ENCODE measurements around the gene CACNA2D3.
A peak's percentile ranks its signal among the peaks of the same experiment; 100 is the strongest.

The CACNA2D3 gene

DNA sequence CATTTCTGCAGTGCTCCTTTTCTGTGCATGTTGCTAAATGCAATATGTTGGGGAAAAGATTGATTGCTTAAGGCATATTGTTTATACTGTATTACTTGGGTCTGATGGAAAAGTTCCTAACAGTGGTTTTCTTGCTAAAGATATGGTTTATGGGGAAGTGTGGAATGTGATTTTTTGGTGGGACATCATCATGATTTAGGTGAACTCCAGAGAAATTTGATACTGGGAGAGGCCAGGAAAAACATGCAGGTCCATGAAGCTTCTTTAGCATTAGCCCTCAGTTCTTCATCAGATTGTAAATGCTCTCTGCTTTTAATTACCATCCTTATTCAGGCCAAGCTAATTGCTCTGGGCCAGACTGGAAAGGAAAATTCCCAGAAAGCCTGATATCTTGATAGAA is 658.0 kb downstream of the CACNA2D3 start:
- DNase-seq, result no peak

DNA sequence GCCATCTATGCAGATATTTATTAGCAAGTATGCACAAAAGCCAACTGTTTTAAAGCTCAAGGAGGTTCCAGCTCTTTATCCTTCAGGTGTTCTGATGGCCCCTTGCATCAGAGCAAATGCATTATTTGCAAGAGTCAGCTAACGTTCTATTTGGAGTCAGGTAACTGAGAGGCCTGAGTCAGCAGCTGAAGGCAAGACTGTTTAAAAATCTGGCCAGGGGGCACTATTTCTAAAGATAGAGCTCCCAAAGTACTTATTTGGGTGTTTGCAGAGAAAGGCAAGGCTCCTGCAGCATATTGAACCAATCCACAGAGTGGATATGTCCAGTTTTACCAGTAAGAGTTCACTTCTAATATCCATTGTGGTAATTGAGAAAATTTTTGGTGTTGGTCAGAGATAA is 659.4 kb downstream of the CACNA2D3 start:
- no peak for DNase-seq

DNA sequence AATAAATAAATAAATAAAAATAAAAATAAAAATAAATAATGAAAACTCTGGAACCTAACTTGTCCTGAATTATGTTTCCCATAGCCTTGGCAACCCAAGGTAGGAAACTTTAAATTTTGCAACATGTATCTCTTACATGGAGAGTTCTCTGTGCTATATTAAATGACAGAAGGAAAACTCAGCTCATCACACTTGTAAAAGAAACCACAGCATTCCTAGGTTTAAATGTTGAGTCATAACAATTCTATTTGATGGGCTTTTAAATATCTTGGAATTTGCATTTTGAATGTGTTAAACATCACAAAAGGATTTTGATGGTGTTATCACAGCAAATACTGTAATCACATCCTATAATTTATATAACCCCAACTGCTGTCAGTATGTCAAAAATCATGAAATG is 661.3 kb downstream of the CACNA2D3 start:
- DNase-seq, result no peak

DNA sequence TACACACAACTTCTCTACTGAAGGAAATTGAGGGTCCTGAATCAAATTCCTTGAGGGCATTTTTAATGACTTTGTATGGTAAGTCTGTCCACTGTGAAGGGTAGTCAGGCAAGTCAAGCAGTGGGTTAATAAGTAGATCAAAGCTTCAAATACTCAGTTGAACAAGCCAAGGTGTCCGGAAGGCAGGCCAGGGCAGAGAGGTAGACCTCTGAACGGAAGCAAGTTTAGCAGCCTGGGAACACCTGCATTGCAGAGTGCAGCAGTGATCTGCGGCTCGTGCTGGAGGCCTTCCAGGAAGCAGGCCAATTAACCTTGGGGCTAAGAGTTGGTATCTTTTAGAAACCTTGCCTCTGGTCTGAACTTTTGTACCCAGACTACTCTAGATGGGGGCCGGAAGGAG is 661.7 kb downstream of the CACNA2D3 start:
- no peak for DNase-seq

DNA sequence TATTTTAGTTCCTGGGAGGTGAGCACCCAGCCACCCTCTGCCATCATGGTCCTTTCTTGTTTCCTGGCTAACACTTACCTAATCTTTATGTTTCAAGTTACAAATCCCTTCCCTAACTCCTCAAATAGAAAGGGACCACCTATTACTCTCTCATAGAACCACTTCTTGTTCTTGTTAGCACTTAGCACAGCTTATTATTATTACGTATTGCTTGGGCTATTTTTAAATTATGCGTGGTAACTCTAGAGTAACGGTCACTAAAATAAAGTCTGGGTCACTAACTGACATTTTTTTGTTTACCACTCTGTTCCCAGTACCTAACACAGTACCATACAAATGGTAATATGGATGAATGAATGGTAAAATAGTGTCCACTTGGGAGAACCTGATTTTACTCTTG is 663.6 kb downstream of the CACNA2D3 start:
- DNase-seq, result no peak

DNA sequence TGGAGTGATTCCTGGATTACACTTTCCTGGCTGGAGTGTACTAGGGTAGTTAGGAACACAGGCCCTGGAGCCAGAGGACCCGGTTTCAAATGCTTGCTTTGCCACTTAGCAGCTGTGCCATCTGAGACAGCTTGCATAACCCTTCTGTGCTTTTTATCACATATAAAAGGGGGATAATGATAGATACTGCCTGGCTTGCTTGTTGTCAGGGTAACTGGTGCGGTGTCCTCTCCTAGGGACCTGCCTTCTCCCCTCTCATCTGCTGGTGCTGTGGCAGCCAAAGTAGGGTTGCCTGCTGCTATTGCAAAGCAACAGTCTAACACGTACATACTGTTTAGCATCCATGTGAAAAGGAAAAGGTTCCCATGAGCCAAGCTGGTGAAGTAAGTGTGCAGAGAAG is 667.7 kb downstream of the CACNA2D3 start:
- no peak for DNase-seq

DNA sequence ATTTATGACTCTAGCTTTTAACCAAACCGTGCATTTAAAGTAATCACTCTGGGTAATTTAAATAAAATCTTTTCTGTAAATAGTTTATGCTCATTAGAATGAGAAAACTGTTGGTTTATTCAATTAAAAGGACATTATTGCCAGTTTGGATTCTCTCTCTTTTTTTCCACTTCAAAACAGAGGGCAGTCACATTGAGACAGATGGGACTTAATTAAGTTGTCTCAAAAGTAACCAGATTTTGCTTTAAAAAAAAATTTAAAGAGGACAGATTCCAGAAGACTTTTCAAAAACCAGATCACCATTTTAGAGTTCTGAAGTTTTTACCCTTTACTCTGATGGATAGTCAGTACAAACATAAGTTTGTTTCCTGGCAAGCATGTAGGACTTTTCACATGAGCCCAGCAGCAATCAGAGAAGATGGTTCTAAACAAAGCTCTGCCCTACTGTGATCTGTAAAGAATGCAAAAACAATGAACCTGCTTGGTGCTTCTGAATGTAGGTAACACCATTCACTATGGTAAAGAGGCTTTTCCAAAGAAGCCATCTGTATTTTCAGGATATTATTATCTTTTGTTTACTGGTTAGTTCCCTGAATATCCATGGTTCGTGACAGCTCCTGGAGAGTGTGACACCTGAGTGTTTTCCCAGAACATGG is 669.3 kb downstream of the CACNA2D3 start:
- no peak for DNase-seq

DNA sequence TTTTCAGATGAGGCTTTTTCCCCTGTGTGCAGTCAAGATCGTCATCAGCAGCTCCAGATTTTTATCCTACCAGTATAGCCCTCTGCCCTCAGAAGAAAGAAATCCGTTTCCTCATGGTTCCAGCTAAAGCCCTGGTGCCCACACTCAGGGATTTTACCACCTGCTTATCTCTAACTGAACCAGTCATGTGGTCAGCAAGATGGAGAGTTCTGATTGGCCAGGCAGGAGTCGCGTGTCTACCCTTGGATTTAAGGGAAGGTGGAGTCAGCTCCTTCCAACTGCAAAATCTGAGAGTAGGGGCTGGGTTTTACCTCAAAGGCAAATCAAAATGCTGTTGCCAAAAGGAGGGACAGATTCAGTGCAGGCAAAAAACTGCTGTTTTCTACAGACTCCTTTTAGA is 670.2 kb downstream of the CACNA2D3 start:
- DNase-seq, result no peak

DNA sequence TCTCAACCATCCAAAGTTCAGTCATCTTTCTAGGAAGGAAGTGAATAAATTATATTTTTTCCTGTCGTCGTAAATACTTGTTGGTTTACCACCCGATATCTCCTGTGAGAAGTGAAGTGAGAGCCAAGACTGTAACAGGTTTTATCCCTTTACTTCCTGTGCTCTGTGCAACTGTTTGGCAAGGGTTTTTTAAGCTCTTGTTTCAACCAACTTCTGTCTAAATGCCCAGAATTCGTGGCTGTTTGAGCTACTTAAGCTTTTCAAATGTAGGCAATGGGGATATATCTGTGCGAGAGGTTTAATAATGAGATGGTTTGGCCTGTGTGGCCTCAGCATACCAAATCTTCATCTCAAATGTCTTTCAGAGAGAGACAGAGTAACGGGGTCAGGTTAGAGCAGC is 670.8 kb downstream of the CACNA2D3 start:
- DNase-seq, result no peak

DNA sequence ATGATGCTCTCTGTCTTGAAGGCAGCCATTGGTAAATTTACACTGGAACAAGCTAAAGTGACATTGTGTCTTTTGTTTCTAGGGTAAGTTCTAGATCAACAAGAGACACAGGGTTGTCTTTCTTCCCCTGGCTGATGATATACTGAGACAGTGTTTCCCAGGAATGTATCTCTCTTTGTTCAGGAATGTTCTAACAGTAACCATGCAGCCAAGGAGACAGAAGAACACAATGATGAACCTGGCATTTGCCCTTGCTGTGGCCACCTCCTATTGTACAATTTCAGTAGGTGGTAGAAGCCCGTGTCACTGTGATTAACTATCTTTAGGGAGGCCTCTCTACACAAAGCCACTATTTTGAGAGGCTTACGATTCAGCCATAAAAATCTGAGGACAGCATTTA is 674.8 kb downstream of the CACNA2D3 start:
- no peak for DNase-seq

DNA sequence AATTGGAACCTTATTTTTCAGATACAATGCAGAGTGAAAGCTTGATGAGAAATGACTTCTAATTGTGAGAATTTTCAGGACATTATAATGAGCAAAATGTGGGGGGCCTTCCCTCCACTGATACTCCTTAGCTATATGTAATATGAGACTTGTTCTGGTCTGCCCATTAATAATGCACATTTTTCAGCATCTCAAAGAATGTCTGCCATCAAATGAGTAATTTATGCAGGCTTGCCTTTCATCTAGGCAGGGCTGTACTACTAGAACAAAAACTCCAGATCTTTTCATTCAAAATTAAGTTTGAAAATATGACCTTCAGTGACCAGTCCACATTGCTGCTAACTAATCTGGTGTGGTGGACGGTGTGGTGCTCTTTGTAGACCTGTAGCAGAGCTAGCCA is 678.1 kb downstream of the CACNA2D3 start:
- no peak for DNase-seq

DNA sequence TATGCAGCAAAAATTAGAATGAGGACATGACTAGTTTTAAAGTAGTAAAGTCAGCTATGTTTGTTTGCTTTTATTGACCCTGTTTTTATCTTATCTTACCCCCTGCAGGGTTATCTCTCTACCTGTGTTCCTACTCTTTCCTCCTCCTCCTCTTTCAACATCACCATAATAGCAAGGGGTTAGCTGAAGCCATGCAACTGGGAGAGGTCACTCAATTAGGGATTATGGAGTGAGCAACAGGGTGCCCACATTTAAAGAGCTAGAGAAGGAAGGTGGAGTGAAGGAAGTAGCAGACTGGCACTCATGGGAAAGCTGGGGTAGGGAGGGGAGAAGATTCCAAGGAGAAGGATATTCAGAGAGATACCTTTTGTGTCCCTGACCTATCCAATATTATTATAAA is 679.6 kb downstream of the CACNA2D3 start:
- no peak for DNase-seq

DNA sequence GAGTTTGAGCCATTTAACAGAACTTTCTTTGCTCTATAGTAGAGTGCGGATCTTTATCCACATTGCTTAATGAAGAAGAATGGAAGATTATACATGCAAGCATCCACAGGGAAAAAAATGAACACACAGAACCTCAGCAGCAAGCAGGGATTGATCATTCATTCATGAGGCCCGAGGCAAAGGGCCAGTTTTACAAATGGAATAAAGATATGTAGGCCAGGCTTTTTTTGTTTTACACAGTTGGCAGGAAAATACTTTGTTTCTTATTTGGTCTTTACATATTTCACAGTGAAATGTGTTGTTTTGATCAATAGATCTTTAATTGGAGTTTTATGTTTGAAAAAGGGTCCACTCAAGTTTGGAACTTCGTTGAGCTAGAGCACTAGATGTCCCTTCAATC is 688.0 kb downstream of the CACNA2D3 start:
- DNase-seq, result no peak

DNA sequence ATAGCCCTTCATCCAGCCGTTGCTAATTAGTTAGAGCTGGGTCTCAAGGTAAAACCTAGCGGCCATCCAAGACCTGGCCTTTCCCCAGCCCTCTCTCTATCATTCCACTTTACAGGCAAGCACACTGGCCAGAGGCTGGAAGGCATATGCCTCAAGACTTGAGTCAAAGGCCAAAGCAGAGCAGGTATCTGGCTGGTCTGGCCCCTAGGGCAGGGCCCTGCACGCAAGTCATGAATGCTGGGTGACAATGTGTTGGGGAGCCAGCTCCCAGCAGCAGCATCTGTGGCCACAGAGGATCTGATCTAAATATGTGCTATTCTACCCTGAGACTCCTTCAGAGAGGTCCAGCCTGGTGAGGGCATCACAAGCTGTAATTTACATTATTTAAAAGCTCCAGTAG is 691.9 kb downstream of the CACNA2D3 start:
- no peak for DNase-seq

DNA sequence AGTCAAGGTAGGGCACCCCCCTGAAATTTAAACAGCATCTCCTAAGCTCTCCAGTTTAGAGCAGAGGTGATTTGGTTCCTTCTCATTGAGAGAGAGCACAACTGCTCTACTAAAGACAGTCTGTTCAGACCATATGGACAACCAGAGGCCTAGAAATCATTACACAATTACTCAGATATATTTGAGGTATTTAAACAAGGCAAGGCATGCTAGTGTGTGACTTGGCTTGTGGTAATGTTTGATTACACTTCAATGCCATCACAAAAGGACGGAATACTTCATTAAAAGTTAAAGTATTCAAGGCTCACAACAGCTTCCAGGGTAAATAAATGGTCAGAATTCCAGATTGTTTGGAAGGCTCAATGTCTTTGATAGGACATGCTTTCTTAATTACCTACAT is 695.3 kb downstream of the CACNA2D3 start:
- DNase-seq, result no peak

DNA sequence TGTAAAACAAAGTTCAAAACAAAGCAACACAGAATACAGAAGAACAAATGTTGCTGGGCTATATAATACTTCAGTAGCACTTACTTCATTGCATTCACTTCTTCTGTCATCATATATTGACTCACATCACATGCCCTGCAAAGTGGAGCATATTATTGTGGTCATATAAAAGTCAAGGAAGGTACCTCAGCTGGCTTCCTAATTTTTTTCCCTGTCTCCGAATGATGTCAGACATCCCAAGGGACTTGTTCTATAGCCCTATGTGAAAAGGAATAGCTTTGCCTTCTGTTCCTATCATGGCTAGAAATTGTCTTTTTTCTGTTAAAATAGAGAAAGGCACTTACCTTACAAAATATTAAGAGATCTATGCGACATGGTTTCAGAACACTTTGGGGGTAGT is 696.1 kb downstream of the CACNA2D3 start:
- DNase-seq, result no peak

DNA sequence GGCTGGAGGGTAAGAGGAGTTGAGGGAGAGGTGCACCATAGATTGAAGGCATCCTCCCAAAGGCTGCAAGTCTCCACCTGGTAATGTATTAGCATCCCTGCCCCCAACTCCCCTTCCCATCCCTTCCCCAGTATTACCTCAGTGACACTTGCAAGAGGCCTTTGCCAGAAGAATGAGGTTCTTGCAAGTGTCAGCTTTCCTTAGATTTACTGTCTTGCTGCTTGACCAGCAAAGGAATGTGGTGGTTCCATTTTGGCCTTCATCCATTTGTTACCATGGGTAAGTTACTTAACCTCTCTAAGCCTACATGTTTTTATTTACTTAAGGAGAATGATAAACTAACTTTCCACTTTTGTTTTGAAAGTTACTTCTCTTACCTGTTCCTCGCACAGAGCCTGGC is 696.6 kb downstream of the CACNA2D3 start:
- DNase-seq, result no peak

DNA sequence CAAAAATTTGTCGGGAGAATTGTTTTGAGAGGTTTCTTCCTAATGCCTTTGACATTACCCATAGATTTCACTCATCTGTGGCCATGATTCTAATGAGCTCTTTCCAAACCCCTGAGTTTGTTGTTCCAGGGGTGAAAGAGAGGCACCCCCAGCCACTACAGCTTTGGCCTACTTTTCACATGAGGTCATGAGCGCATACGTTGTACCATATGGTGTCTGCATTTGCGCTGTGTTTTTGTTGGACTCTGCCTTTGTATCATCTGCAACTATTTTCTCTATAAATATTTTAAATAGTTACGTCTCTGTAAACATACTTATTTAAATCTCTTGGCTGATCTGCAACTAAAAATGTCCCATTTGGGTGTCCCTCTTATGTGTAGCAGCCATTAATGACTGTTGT is 697.6 kb downstream of the CACNA2D3 start:
- no peak for DNase-seq

DNA sequence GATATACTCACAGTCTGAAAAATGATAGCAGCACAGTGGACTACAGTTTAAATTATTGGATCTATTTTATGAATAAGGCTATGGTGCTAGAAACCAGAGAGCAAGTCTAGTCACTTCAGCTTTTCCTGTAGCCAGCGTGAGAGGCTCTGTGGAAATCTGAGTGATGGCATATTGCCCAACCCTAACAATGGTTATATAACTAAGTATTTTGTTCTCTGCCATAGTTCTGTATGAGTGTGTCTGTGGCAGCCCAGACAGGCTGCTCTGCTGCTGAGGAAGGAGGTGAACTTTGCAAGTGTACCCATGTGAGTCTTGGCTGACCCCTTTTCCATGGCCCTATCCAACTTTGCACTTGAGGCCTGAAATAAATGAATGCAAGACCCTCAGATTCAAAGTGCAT is 699.9 kb downstream of the CACNA2D3 start:
- DNase-seq, result no peak

DNA sequence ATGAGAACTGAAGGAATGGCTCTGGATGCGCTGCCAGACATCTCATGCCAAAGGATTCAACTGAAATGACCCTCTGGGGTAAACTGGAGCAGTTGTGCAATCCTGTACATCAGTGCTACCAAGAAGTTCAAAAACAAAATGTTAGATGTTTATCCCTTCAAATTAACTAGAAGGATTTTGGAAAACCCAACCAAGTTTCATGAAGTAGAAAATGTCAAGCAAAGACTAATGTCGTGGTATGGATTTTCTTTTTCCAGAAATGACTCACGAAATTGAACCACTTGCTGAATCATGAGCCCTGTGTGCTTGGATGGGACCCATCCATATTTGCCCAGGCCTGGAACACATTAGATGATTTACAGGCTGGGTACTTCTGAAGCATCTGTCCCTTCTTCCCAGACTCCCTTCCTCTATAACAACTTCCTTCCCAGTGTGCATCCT is 703.9 kb downstream of the CACNA2D3 start:
- no peak for DNase-seq

DNA sequence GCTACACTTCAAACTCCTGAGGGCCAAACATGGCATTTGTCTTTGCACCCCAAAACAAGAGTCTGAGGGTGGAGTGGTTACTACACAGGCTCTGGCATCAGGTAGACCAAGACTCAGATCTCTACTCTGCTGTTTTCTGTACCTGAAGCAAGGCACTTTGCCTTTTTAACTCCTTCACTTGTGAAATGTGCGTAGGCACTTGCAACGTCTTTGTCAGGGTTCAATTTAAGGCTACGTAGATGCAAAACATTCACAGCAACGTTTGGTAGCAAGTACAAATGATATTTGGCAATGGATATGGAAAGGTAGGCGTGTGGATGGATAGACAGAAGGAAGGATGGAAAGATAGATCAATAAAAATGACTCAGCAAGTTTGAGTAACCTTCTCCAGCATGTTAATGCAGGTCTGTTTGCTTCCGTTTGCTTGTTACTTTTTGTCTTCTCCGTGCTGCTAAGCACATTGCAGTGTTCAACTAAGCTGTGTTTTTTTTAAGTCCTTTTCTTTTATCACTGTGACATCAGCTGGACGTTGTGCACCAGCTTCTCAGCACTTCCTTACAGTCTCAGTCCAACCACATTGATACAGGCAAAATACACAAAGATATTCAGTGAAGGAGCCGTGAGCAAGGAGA is 704.8 kb downstream of the CACNA2D3 start:
- DNase-seq, result no peak

DNA sequence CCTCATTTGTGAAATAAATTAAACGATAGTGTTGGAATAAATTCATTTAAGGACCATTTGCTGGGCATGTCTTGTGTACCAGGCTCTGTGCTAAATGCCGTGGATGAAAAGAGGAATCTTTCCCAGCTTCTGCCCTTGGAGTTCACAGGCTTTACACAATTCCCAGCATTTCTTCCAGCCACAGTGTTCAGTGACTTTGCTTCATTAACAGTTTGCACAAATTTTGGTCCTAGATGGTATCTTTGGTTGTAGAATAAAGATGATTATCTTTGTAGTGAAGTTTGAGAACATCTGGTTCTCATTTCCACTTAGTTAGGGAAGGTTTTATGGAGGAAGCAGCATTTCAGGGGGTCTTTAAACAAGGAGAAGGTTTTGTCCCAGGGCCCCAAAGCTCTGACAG is 705.4 kb downstream of the CACNA2D3 start:
- DNase-seq, result no peak

DNA sequence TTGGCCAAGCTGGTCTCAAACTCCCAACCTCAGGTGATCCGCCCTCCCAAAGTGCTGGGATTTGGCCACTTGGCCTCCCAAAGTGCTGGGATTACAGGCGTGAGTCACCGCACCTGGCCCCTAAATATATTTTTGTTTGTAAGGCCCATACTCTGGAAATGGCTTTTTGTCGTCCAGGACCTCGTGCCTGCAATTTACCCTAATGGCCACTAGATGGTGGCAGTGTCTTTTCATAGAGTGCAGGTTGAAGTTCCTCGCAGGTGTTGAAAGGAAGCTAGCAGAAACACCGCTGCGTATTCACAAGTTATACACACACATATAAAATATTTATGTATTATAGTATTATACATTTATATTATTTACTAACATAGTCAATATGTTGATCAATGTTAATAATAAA is 708.3 kb downstream of the CACNA2D3 start:
- DNase-seq, result peak; percentile 30

DNA sequence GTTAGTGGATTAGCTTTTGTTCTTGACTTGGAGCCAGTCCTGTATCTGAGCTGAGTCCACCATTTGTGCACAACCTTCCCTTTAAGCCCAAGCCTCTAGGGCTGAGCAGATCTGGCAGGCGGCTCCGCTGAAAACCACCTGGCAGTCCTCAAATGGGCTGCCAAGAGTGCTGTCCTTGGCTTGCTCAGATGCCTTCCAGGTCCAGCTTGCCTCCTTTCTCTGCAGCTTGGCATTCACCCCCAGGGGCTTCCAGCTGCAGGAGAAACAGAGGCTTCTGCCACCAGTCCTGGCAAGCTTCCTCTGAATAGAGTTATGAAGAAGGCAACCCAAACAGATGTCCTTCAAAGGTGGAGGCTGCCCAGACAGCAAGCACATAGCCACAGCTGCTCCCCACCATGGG is 708.8 kb downstream of the CACNA2D3 start:
- no peak for DNase-seq

DNA sequence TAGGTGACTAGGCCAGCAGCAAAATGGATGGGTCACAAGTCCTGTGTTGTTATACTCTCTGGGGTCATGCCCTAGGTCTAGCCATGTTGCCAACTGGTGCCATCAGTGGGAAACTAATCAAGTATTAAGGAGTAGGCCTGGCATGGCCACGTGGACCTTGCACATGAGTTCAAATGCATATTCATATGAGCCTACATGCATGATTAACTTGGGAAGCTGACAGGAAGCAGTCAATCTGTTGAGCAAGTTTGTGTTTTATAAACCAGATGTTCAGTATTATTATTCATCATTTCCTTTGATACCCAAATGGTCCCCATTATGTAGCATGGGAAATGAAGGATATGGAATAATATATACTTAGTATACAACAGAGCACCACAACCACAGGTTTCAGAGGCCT is 710.5 kb downstream of the CACNA2D3 start:
- no peak for DNase-seq

All from activated CD4-positive, alpha-beta T cell treated with anti-CD3 and anti-CD28 coated beads, Interleukin-10, Interleukin-2, amounts not matched to agents 100 ng/mL and 50 ng/mL, durations not matched to agents 16 hours and 8 hours (primary cell).